GM23248 (cell line): Measurements from ENCODE around the gene YIPF4. TPM values are rescaled to one million over a fixed set of nuclear protein-coding genes. Genes with fewer than 3 reads are reported as not detected.

Source experiments
- DNase-seq: peaks from one replicate; pipeline ENCODE4 v3.0.0-alpha.2; 2015
- H2AFZ ChIP-seq: fragments of 200-600 bp; sonication (generic); 2 replicates; pipeline ENCODE4 v1.6.1; 2016; ENCODE audit warnings: antibody characterized with exemption
- H3F3A ChIP-seq: fragments of 200-600 bp; sonication (generic); 2 replicates; pipeline ENCODE4 v1.6.1; 2016; ENCODE audit warnings: mild to moderate bottlenecking, antibody characterized with exemption, mixed run types; ENCODE audit not compliant: insufficient read depth
- H3K27ac ChIP-seq: fragments of 200-600 bp; sonication (generic); 2 replicates; pipeline ENCODE4 v1.5.1; 2016; ENCODE audit warnings: mild to moderate bottlenecking
- H3K27me3 ChIP-seq: fragments of 200-600 bp; sonication (generic); replicated peaks from 2 replicates; pipeline ENCODE4 v1.6.1; 2016; ENCODE audit warnings: mild to moderate bottlenecking; ENCODE audit not compliant: insufficient read depth
- H3K36me3 ChIP-seq: fragments of 200-600 bp; sonication (generic); 2 replicates; pipeline ENCODE4 v1.6.1; 2016; ENCODE audit warnings: low read depth, mild to moderate bottlenecking
- H3K4me1 ChIP-seq: fragments of 200-600 bp; sonication (generic); 2 replicates; pipeline ENCODE4 v1.6.1; 2016; ENCODE audit warnings: mild to moderate bottlenecking; ENCODE audit not compliant: insufficient read depth
- H3K4me2 ChIP-seq: fragments of 200-600 bp; sonication (generic); one replicate; pipeline ENCODE4 v1.6.1; 2016; ENCODE audit warnings: mild to moderate bottlenecking; ENCODE audit not compliant: unreplicated experiment
- H3K4me3 ChIP-seq: fragments of 200-600 bp; sonication (generic); 2 replicates; pipeline ENCODE4 v1.5.1; 2016; ENCODE audit warnings: mild to moderate bottlenecking
- H3K79me2 ChIP-seq: fragments of 200-600 bp; sonication (generic); 2 replicates; pipeline ENCODE4 v1.6.1; 2016; ENCODE audit warnings: mild to moderate bottlenecking; ENCODE audit not compliant: insufficient read depth
- H3K9ac ChIP-seq: fragments of 200-600 bp; sonication (generic); 2 replicates; pipeline ENCODE4 v1.6.1; 2016; ENCODE audit warnings: mild to moderate bottlenecking
- H3K9me2 ChIP-seq: fragments of 200-600 bp; sonication (generic); 2 replicates; pipeline ENCODE4 v1.6.1; 2016; ENCODE audit warnings: mixed run types, mild to moderate bottlenecking, moderate library complexity; ENCODE audit not compliant: insufficient read depth
- H3K9me3 ChIP-seq: fragments of 200-600 bp; sonication (generic); one replicate; pipeline ENCODE4 v1.6.1; 2017; ENCODE audit warnings: low read depth
- H4K20me1 ChIP-seq: fragments of 200-600 bp; sonication (generic); 2 replicates; pipeline ENCODE4 v1.6.0; 2016; ENCODE audit not compliant: insufficient read depth
- EZH2 ChIP-seq: fragments of 200-600 bp; sonication (generic); IDR thresholded peaks from 2 replicates; pipeline ENCODE4 v1.6.1; 2018; ENCODE audit warnings: antibody characterized with exemption, mild to moderate bottlenecking; ENCODE audit not compliant: insufficient read depth, poor library complexity, severe bottlenecking
- EZH2phosphoT487 ChIP-seq: fragments of 200-600 bp; sonication (generic); IDR thresholded peaks from 2 replicates; pipeline ENCODE4 v1.6.1; 2018; ENCODE audit warnings: antibody characterized with exemption, moderate library complexity, mild to moderate bottlenecking, low read depth; ENCODE audit not compliant: insufficient read depth
- WGBS, 2 experiments: methylation state at CpG; one replicate each; pipeline ENCODE4 v1.1.6; 2015 to 2017; ENCODE audit warnings: low lambda C conversion rate in 2 of 2, low coverage in 1 of 2; ENCODE audit errors: missing lambda C conversion rate in 2 of 2; 5-methylcytosine and 5-hydroxymethylcytosine counted together
- in situ Hi-C: fragments of 300-500 bp; cut with MboI; formaldehyde crosslinking; loops from 2 replicates; pipeline ENCODE4 v1.15.0; 2020
- polyA plus RNA-seq: library from polyadenylated mRNA; unstranded; fragments of >200 nt; fragmentation: Nextera tagmentation; extraction: Ambion mirVana; gene quantifications from 2 replicates; pipeline ENCODE4 v1.2.1, GENCODE V29; 2016
- total RNA-seq: library from RNA; depleted of rRNA; stranded (reverse); fragments of >200 nt; shearing (Covaris generic); gene quantifications from 2 replicates; pipeline ENCODE4 v1.2.3, GENCODE V29; 2014

The YIPF4 gene
- total and polyA plus RNA-seq, 2 experiments from 2014 or later = 55.6 to 94.7 TPM

DNA sequence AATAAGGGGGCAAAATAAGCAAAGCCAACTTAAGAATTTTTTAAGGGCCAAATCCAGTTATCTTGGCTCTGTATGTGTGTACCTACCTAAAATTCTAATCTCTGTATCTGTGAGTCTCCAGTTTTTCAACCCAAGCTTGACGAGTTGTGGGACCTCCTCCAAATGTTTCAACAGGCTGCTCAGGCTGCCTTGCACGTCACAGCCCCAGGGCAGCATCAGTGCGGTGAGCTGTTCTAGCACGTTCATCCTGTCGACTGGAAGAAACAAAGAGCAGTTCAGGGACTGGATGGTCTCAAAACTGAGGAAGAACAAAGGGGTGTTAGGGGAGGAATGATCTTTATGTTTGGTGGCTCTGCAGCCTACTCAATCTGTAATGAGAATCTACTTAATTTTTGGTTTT lies 42.4 kb upstream of the YIPF4 start:
- Histone ChIP-seq H4K20me1 (no peaks in the 10 kb centered on the region), H3K36me3 (no peaks in the 10 kb centered on the region), H3K4me3 (no peak overlapping the region), H3K4me2 (no peak overlapping the region), H3K9me2 (no peaks in the 10 kb centered on the region), H3K4me1 (no peaks in the 10 kb centered on the region), H3K9me3 (no peaks in the 10 kb centered on the region), H3K27me3 (no peaks in the 10 kb centered on the region), H3K27ac (no peak overlapping the region), H3F3A (no peaks in the 10 kb centered on the region), H3K79me2 (no peaks in the 10 kb centered on the region), H2AFZ (no peak overlapping the region), H3K9ac (no peak overlapping the region)
- 89 to 92% methylated on average over 5 of the region's 5 CpGs for WGBS, 2 experiments
- no peak for TF ChIP-seq EZH2phosphoT487
- TF ChIP-seq EZH2 = no peak
- in situ Hi-C loops = no loop called here
- DNase-seq = no peak

DNA sequence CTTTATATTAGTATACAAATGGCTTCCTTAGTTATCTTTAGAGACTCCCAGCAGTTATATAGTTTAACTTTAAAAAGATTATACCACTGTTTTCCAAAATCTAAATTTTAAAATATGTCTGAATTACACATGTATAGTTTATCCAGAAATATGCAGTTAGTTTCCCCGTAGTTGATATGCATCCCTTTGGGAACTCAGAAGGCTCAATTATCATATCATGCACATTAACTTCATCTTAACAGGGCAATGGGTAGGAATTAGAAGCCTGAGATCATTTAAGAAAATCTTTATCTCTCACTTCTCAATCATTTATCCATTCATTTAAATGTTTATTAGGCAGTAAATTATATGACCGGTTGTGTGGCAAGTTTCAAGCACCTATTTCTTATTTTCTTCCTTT lies 40.2 kb upstream of the YIPF4 start:
- no peak overlapping the region for H2AFZ ChIP-seq
- H3K27me3 ChIP-seq = no peaks in the 10 kb centered on the region
- H3K4me3 ChIP-seq = no peak overlapping the region
- in situ Hi-C loops = no loop called here
- H3F3A ChIP-seq = no peaks in the 10 kb centered on the region
- no peak for DNase-seq
- TF ChIP-seq EZH2phosphoT487 (no peak), EZH2 (no peak)
- WGBS, 2 experiments = 98 to 99% methylated on average over 2 of the region's 2 CpGs
- H3K79me2 ChIP-seq = no peaks in the 10 kb centered on the region
- H3K4me1 ChIP-seq = no peaks in the 10 kb centered on the region
- no peaks in the 10 kb centered on the region for H3K36me3 ChIP-seq
- H3K27ac ChIP-seq = no peak overlapping the region
- no peak overlapping the region for H3K4me2 ChIP-seq
- no peak overlapping the region for H3K9ac ChIP-seq
- no peaks in the 10 kb centered on the region for H3K9me3 ChIP-seq
- no peaks in the 10 kb centered on the region for H3K9me2 ChIP-seq
- H4K20me1 ChIP-seq = no peaks in the 10 kb centered on the region

DNA sequence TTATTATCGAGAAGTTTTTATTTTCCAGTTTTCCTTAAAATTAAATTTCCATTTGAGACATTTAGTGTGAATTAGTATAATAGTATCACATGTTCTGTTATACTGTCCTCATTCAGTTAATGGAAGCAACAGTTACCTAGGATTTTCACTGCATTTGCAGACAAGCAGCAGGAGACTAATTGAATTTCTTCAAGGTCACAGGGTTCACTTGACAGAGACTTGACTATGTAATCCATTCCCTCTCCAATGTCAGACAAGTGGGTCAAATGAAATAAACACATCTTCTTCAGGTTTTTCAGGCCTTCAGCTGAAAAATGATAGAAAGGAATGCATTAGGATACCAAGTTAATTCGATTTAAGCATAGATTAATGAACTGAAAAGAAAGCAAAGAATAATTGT lies 39.7 kb upstream of the YIPF4 start:
- no peaks in the 10 kb centered on the region for H3K79me2 ChIP-seq
- no peaks in the 10 kb centered on the region for H3K9me3 ChIP-seq
- H4K20me1 ChIP-seq = no peaks in the 10 kb centered on the region
- H3K36me3 ChIP-seq = no peaks in the 10 kb centered on the region
- no peak overlapping the region for H3K4me2 ChIP-seq
- H3K9ac ChIP-seq = no peak overlapping the region
- in situ Hi-C loops = no loop called here
- no peaks in the 10 kb centered on the region for H3K4me1 ChIP-seq
- DNase-seq = no peak
- 96% methylated on average over 2 of the region's 2 CpGs for WGBS, 2 experiments
- H3K27me3 ChIP-seq = no peaks in the 10 kb centered on the region
- H2AFZ ChIP-seq = no peak overlapping the region
- no peak overlapping the region for H3K27ac ChIP-seq
- TF ChIP-seq EZH2 = no peak
- TF ChIP-seq EZH2phosphoT487 = no peak
- H3F3A ChIP-seq = no peaks in the 10 kb centered on the region
- H3K4me3 ChIP-seq = no peak overlapping the region
- H3K9me2 ChIP-seq = no peaks in the 10 kb centered on the region

DNA sequence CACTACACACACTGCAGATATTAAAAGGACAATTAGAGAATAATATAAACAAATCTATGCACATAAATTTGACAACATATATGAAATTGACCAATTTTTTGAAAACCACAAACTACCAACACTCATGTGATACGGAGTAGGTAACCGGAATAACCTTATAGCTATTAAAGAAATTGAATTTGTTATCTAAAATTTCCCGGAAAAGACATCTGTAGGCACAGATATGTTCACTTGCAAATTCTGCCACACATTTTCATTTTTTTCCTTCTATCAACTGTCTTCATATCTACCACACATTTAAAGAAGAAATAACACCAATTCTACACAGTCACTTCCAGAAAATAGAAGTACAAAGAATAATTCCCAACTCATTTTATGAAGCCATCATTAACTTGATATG lies 35.4 kb upstream of the YIPF4 start:
- Histone ChIP-seq H3K9ac (no peak overlapping the region), H2AFZ (no peak overlapping the region), H3K27ac (no peak overlapping the region), H3K4me2 (no peak overlapping the region), H3K79me2 (no peaks in the 10 kb centered on the region), H3K4me3 (no peak overlapping the region), H4K20me1 (no peaks in the 10 kb centered on the region), H3K9me3 (no peaks in the 10 kb centered on the region), H3K27me3 (no peaks in the 10 kb centered on the region), H3K9me2 (no peaks in the 10 kb centered on the region), H3F3A (no peaks in the 10 kb centered on the region), H3K4me1 (no peaks in the 10 kb centered on the region), H3K36me3 (no peaks in the 10 kb centered on the region)
- no peak for DNase-seq
- 86 to 90% methylated on average over 3 of the region's 3 CpGs for WGBS, 2 experiments
- TF ChIP-seq EZH2 (no peak), EZH2phosphoT487 (no peak)
- in situ Hi-C loops = no loop called here

DNA sequence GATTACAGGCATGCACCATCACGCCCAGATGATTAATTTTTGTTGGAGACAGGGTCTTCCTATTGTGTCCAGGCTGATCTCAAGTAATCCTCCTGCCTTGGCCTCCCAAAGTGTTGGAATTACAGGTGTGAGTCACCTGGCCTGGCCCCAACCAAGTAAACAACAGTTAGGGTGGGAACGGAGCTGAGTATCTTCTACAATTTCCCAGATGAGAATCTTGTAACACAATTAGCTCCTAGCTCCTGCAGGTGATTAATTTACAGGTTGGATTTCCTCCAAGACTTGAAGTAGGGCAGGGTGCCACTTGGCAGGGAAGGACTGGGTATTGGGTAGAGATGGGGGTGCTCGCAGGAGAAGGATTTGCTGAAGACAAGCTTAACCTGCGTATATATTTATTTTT lies 30.8 kb upstream of the YIPF4 start:
- no peak overlapping the region for H3K27ac ChIP-seq
- no peaks in the 10 kb centered on the region for H3K9me2 ChIP-seq
- no peaks in the 10 kb centered on the region for H3K9me3 ChIP-seq
- no peaks in the 10 kb centered on the region for H3K36me3 ChIP-seq
- no peak overlapping the region for H3K4me3 ChIP-seq
- H4K20me1 ChIP-seq = no peaks in the 10 kb centered on the region
- 95% methylated on average over 4 of the region's 4 CpGs for WGBS, 2 experiments
- in situ Hi-C loops = no loop called here
- DNase-seq = no peak
- no peaks in the 10 kb centered on the region for H3K79me2 ChIP-seq
- no peak overlapping the region for H3K9ac ChIP-seq
- H3K4me2 ChIP-seq = no peak overlapping the region
- H3F3A ChIP-seq = no peaks in the 10 kb centered on the region
- H2AFZ ChIP-seq = no peak overlapping the region
- no peaks in the 10 kb centered on the region for H3K27me3 ChIP-seq
- TF ChIP-seq EZH2 (no peak), EZH2phosphoT487 (no peak)
- no peaks in the 10 kb centered on the region for H3K4me1 ChIP-seq
